Kidney (tissue), 14 donors: ENCODE data around the gene PIP4K2C. TPM values are rescaled to one million over a fixed set of nuclear protein-coding genes. Genes with fewer than 3 reads are reported as not detected.

ENCODE experiments used
- DNase-seq, 5 donors: peaks; one replicate each; pipeline ENCODE4 v3.0.0-alpha.2; 2013 to 2020
- FAIRE-seq: peaks from 2 replicates; lab custom pipeline; 2012; peaks lifted over from hg19 to GRCh38; lab: Jason Lieb, UNC
- H3K27ac ChIP-seq, 2 donors: one replicate each; pipeline ENCODE4 v1.7.0; 2013; ENCODE audit warnings: low read depth in 2 of 2, low read length in 2 of 2, inconsistent platforms in 1 of 2
- H3K27me3 ChIP-seq: one replicate; pipeline ENCODE4 v1.7.1; 2013; ENCODE audit warnings: low read length, inconsistent platforms; ENCODE audit not compliant: control insufficient read depth, insufficient read depth
- H3K36me3 ChIP-seq, 3 donors: one replicate each; pipeline versions ENCODE4 v1.7.0 to v1.7.1; 2013; ENCODE audit warnings: low read length in 3 of 3, control low read depth in 1 of 3, inconsistent platforms in 1 of 3; ENCODE audit not compliant: insufficient read depth in 3 of 3, control insufficient read depth in 2 of 3
- H3K4me1 ChIP-seq, 3 donors: one replicate each; pipeline versions ENCODE4 v1.7.0 to v1.7.1; 2013; ENCODE audit warnings: low read length in 3 of 3, inconsistent platforms in 1 of 3, low read depth in 1 of 3; ENCODE audit not compliant: control insufficient read depth in 2 of 3, insufficient read depth in 2 of 3
- H3K4me3 ChIP-seq, 3 donors: one replicate each; pipeline versions ENCODE4 v1.7.0 to v1.8.1; 2013; ENCODE audit warnings: low read length in 3 of 3, control low read depth in 1 of 3, inconsistent platforms in 1 of 3
- H3K9ac ChIP-seq, 3 donors: one replicate each; pipeline versions ENCODE4 v1.7.0 to v1.7.1; 2013; ENCODE audit warnings: low read length in 3 of 3, control low read depth in 1 of 3, inconsistent platforms in 1 of 3
- H3K9me3 ChIP-seq, 3 donors: one replicate each; pipeline versions ENCODE4 v1.7.0 to v1.7.1; 2013; ENCODE audit warnings: low read length in 3 of 3, control low read depth in 1 of 3, inconsistent platforms in 1 of 3; ENCODE audit not compliant: control insufficient read depth in 2 of 3, insufficient read depth in 1 of 3
- CTCF ChIP-seq: IDR thresholded peaks from 3 replicates; pipeline ENCODE4 v1.5.1; 2012; ENCODE audit warnings: mild to moderate bottlenecking, moderate library complexity, borderline replicate concordance; ENCODE audit not compliant: insufficient read depth; ENCODE audit errors: extremely low read depth
- intact Hi-C: fragments of 100-400 bp; cut with DNase I; formaldehyde crosslinking; loops from one replicate; pipeline ENCODE4 v1.11.1; 2022
- polyA plus RNA-seq: library from polyadenylated mRNA; stranded (reverse); fragments of 350-450 nt; fragmentation: Illumina TruSeq; extraction: RNeasy Lipid Tissue Mini Kit (QIAGEN cat#74804); gene quantifications from one replicate; pipeline ENCODE4 v1.2.3, GENCODE V29; 2014; ENCODE audit warnings: low read depth, low replicate concordance; ENCODE audit not compliant: insufficient read depth
- total RNA-seq: library from RNA; stranded (reverse); fragmentation: NEBNext Ultra II Directional; extraction: Animal tissue kit (Norgen Biotek cat#: 25700); gene quantifications from one replicate; pipeline ENCODE4 v1.2.1, GENCODE V29; 2021
- donor health status: control.
- donor health status: control.
- donor health status: control.
- donor health status: control.
- donor health status: control.
- donor health status: DM: yes; HTN: yes; CAD: no.
- donor health status: Normal renal cell carcinoma (clear cell type).

PIP4K2C gene
- total and polyA plus RNA-seq, 2 donors from 2014 or later: 43.2 to 52.4 TPM

DNA sequence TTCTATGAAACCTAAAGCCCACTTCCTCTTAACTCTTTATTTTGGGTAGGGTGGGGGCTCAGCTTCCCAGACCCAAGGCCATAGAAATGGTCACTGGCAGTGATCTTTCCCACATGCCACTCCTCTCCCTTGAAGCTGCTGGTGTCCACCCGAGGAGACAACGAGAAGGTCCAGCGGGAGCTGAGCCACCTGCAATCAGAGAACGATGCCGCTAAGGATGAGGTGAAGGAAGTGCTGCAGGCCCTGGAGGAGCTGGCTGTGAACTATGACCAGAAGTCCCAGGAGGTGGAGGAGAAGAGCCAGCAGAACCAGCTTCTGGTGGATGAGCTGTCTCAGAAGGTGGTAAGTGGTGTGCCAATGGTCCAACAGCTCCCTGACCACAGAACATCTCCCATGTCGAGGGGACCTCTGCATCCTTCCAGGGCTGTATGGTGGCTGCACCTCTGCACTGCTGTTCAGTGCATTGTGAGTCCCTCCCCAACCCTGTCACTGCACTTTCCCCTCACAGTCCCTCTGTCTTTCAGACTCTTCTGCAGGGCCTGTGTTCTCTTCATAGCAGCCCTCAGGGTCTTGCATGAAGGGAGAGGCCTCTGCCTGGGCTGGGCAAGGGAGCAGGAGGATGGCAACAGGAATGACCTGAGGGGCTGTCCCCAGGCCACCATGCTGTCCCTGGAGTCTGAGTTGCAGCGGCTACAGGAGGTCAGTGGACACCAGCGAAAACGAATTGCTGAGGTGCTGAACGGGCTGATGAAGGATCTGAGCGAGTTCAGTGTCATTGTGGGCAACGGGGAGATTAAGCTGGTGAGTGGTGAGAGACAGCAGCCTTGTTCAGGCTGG is 18.8 kb upstream of the PIP4K2C start:
- FAIRE-seq (no peak), DNase-seq (no peak)
- Histone ChIP-seq H3K4me1 (no peaks in the 10 kb centered on the region), H3K27me3 (no peaks in the 10 kb centered on the region), H3K4me3 (no peak overlapping the region), H3K9me3 (no peaks in the 10 kb centered on the region), H3K9ac (no peak overlapping the region), H3K36me3 (no peaks in the 10 kb centered on the region), H3K27ac (no peak overlapping the region)
- TF ChIP-seq CTCF: no peak
- intact Hi-C loops: no loop called here

- no peak overlapping the region for H3K27ac ChIP-seq
- no peaks in the 10 kb centered on the region for H3K27me3 ChIP-seq
- no peaks in the 10 kb centered on the region for H3K36me3 ChIP-seq
- no peak overlapping the region for H3K4me3 ChIP-seq
- no peaks in the 10 kb centered on the region for H3K4me1 ChIP-seq
- no peak for FAIRE-seq
- intact Hi-C loops: no loop called here
- no peak for DNase-seq
- no peaks in the 10 kb centered on the region for H3K9me3 ChIP-seq
- TF ChIP-seq CTCF: no peak
- no peak overlapping the region for H3K9ac ChIP-seq
Observed at GRCh38 chr12:57574795-57575194, 16.2 kb upstream of the PIP4K2C start.

DNA sequence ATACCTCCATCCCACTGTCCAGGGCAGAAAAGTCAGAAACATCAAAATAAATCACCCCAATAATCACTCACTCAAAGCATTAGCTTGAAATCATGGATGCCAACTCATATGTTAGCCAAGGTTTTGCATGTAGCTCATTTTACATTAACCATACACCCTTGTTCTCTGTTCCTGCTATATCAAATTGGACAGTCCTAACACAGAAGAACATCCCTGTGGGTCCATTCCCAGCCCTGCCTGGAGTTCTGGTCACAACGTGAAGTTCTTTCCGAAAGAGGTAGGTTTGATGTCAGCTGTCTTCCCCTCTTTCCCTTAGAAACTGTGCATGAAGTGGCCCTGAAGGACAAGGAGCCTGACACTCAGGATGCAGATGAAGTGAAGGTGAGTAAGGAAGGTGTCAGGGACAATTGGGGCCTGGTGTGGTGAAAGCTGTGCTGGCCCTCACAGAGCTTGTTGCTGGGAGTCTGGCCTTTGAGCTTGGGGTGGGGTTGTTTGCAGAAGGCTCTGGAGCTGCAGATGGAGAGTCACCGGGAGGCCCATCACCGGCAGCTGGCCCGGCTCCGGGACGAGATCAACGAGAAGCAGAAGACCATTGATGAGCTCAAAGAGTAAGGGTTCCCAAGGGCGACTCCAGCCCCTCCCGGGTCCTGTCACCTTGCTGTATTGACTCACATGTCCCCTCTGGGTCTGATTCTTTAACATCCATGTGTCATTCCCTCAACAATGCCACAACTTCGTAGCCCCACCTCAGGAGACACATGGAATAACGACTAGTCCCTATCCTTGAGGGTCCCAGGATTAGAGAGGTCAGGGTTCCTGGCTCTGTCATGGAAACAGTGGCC is 15.0 kb upstream of the PIP4K2C start:
- TF ChIP-seq CTCF: no peak
- no peak for FAIRE-seq
- Histone ChIP-seq H3K9me3 (no peaks in the 10 kb centered on the region), H3K27ac (no peak overlapping the region), H3K4me3 (no peak overlapping the region), H3K9ac (no peak overlapping the region), H3K4me1 (no peaks in the 10 kb centered on the region), H3K27me3 (no peaks in the 10 kb centered on the region), H3K36me3 (no peaks in the 10 kb centered on the region)
- intact Hi-C loops: no loop called here
- no peak for DNase-seq
